ENCODE results near the gene SPOCD1.

DNA sequence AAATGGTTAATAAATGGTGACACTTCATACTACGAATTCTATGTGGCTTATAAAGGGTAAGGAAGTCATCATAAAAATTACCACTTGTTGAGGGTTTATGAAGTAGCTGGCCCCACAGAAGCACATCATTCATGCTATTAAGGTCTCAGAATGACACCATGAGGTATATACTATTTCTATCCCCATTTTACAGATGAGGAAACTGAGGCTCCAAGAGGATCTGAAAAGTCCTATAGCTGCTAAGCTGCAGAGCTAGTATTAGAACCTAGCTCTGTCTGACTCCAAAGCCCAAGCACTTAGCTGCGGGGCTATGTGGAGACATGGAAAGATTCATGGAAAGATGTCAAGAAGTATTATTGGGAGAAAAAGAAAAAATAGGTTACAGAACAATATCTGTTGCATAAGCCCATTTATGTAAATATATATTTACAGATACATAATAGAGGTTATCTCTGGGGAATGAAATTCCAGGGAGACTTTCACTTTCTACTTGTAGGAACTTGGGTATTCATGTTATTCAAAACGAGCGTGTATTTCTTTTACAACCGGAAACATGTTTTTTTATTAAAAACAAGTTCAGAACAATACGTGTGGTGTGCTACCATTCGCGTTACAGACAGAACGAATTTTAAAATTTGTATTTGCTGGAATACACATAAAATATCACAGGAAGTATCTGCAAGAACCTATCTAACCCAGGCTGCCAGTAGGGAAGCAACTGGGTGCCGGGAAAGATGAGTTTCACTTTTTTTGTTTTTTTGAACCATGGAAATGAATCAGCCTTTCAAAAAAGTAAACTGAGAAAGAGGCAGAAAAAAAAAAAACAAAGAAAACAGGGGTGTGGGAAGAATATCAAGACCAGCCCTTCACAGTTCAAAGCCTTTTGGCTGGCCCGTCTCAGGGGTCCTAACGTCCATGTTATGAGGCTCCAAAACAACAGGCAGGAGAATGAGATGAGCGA is 13.4 kb downstream of the SPOCD1 start:
- TF ChIP-seq, protein P1, sequence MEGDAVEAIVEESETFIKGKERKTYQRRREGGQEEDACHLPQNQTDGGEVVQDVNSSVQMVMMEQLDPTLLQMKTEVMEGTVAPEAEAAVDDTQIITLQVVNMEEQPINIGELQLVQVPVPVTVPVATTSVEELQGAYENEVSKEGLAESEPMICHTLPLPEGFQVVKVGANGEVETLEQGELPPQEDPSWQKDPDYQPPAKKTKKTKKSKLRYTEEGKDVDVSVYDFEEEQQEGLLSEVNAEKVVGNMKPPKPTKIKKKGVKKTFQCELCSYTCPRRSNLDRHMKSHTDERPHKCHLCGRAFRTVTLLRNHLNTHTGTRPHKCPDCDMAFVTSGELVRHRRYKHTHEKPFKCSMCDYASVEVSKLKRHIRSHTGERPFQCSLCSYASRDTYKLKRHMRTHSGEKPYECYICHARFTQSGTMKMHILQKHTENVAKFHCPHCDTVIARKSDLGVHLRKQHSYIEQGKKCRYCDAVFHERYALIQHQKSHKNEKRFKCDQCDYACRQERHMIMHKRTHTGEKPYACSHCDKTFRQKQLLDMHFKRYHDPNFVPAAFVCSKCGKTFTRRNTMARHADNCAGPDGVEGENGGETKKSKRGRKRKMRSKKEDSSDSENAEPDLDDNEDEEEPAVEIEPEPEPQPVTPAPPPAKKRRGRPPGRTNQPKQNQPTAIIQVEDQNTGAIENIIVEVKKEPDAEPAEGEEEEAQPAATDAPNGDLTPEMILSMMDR (IDR thresholded peaks at IDR 0.05), result no peak
- TF ChIP-seq POLR2A (IDR thresholded peaks at IDR 0.05), result no peak

All from adrenal gland (tissue), 5 donors.